NCI-H2171 treated with DMSO at 0.1 percent for 48 hours (cell line): ENCODE measurements around the gene EIF1AD.
"Not testable (repeated sequence)": the region's sequence is repeated elsewhere in the genome, so short reads cannot be mapped to it uniquely, and the experiment has no call there.

Experiments used
- DNase-seq: peaks from one replicate; lab custom pipeline; 2025; lab: John Stamatoyannopoulos, UW

Gene EIF1AD

DNA sequence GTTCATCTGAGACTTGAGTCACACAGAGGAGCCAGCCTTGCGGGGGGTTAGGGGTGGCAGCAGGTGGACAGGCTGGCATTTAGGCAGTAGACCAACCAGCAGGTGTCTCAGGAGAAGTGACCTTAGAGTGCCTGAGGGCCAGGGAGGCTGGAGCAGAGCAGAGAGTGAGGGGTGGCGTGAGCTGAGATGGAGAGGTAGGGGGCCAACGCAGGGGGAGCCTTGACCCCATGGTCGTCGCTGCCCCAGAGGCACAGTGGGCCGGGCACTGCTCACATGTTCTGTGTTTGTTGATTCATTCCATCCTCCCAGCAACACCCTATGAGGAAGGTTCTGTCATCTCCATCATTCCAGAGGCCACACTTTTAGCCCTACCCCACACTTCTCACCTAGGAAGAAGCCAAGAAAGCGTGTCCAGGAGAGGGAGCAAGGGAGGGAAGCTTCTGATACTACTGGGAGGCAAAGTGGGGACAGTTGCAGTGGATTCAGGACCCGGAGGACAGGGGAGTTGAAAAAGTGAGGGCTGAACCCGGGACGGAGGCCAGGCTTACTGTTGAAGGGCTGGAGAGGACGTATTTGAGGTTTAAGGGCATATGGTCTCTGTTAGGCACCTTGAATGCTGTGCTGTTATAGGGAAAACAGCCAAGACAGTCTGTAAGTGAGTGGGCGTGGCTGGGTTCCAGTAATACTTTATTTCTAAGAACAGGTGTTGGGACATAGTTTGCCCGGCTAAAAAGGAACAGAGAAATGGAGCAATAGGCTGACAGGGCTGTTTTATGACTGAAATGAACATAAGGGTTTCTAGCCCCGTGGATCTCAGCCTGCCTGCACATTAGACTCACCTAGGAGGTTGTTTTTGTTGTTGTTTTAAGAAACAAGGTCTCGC is 33.1 kb downstream of the EIF1AD start:
- DNase-seq: no peak

DNA sequence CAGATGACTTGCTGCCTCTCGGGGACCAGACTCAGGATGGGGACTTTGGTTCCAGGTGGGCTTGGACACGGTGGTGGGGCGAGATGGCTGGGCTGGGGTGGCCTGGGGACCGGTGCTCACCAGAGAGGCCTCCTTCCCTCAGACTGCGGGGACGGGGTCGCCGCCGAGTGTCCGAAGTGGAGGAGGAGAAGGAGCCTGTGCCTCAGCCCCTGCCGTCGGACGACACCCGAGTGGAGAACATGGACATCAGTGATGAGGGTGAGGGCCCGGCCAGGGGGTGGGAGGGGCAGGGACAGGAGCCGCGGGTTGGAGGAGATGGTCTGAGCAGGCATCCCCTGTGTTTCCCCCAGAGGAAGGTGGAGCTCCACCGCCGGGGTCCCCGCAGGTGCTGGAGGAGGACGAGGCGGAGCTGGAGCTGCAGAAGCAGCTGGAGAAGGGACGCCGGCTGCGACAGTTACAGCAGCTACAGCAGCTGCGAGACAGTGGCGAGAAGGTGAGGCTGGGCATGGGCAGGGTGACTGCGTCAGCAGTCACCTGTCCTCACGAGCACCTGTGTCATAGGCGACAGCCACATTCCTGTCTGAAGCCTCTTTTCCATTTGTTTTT is 34.5 kb downstream of the EIF1AD start:
- no peak for DNase-seq

DNA sequence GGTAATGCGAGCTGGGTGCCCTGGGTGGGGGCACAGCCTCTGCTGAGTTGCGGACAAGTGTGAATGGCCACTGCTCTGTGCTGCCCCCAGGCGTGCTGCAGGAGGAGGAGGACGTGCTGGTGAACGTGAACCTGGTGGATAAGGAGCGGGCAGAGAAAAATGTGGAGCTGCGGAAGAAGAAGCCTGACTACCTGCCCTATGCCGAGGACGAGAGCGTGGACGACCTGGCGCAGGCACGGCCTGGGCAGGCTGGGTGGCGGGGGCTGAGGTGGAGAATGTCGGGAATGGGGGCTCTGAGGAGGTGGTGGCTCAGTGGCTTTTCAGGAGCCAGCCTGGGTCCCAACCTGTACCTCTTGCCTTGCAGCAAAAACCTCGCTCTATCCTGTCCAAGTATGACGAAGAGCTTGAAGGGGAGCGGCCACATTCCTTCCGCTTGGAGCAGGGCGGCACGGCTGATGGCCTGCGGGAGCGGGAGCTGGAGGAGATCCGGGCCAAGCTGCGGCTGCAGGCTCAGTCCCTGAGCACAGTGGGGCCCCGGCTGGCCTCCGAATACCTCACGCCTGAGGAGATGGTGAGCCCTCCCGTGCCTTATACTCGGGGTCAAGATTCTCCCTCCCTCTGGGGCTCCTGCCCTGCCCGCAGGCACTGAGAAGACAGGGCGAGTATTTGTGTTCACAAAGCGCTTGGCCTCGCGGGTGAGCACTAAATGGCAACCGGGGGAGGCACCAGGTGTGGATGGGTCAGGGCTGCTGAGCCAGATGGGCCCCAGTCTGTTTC is 35.8 kb downstream of the EIF1AD start:
- no peak for DNase-seq

DNA sequence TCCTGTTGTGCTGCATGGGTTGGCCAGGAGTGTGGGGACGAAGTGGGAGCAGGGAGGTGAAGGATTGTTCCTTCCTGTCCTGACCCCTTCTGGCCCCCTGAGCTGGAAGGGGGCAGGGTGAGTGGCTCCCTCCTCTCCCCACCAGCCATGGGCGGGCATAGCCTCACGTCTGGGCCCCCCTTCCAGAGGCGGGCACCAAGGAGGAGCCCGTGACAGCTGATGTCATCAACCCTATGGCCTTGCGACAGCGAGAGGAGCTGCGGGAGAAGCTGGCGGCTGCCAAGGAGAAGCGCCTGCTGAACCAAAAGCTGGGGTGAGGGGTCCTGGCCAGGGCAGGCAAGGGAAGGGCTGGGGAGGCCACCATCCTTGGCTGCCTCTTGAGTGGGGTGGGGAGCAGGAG is 37.1 kb downstream of the EIF1AD start:
- no peak for DNase-seq

DNA sequence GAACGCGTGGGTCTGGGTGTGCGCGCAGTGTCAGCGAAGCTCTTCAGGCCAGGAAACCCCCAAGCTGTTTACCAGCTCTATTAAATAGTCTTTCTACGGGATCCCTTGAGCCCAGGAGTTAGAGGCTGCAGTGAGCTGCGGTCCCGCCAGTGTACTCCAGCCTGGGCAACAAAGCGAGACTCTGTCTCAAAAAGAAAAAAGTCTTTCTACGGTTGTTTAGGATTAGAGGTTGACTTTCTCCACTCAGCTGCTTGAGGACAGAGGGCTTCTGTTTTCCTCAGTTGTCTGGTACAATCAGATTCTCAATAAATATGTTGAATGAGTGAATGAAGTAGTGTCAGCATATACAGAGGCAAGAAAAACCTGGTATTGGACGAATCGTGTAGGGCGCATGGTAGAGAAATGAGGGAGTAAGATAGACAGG is 39.8 kb downstream of the EIF1AD start:
- no peak for DNase-seq

DNA sequence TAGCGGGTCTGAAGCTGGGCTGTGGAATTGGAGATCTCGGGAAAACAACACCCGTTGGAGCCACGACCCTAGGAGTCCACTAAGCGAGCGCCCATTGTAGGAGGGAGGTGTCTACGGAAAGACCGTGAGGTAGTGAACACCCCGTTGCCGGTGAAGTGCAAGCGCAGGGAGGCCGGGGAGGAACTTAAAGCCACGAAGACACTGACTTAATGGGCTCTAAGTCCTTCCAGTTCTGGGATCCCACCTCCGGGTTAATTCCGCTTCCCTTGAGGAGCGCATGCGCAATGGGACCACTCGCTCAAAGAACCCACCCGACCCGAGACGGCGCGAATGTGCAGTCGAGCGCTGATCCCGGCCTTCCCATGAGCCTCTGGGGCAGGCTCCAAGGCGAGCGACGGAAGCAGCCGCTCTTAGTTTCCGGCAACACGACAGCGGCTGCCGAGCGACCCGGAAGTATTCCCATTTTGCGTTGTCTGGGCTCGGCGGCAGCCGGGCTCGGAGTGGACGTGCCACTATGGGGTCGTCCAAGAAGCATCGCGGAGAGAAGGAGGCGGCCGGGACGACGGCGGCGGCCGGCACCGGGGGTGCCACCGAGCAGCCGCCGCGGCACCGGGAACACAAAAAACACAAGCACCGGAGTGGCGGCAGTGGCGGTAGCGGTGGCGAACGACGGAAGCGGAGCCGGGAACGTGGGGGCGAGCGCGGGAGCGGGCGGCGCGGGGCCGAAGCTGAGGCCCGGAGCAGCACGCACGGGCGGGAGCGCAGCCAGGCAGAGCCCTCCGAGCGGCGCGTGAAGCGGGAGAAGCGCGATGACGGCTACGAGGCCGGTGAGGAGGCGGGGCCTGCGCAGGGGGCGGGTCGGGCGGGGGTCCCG is 40.5 kb downstream of the EIF1AD start, which contains the start of gene SART1:
TSS of gene SART1 (plus strand) at position 468 of the 874 bp plus-strand sequence. CDS start at position 515, 47 bp downstream.
- DNase-seq: peak; percentile 98

DNA sequence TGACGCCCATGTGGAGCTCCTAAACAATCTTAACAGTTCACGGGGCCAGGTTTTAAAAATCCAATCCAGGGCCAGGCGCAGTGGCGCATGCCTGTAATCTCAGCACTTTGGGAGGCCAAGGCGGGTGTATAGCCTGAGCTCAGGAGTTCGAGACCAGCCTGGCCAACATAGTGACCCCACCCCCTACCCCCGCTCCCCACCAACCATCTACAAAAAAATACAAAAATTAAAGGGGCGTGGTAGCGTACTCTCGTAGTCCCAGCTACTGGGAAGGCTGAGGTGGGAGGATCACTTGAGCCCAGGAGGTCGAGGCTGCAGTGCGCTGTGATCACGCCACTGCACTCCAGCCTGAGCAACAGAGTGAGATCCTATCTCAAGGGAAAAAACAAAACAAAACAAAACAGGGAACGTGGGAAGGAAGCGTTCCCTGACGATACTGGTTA is 41.1 kb downstream of the EIF1AD start:
- no peak for DNase-seq

DNA sequence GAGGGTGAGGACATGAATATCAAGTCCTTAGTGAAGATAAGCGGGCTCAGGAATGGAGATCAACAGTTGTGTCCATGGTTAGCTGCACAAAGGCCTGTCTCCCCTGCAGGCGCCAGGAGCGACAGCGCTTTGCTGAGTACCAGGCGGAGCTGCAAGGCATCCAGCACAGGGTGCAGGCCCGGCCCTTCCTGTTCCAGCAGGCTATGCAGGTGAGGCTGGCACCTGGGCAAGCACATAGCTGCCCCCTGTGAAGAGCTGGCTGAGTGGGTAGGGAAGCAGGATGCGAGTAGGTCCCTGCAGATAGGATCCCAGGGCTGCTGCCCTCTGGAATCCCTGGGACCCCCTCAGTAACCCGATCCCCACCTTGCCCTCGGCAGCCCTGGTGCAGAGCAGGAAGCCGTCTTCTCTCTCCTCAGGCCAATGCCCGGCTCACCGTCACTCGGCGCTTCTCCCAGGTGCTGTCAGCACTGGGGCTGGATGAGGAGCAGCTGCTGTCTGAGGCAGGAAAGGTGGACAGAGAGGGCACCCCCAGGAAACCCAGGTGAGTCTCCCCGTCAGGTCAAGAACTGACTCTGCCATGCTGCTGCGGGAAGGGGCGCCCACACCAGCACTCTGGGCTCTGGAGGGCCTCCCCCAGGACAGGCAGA is 43.1 kb downstream of the EIF1AD start:
- DNase-seq: no peak

DNA sequence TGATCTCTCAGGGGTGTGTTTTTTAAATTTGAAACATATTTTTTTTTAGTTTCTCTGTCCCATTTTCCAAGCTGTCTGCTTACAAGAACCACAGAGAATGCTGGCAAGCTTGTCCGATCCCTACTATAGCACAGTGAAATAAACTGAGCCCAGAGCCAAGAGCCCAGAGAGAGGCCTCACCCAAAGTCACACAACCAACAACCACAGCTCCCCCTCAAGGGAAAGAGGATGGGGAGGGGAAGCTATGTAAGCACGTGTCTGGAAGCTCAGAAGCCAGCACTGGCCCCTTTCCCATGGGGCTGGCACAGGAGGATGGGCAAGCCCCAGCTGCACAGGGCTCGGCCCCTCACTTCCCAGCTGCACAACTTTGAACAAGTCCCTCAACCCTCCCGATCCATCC is 43.7 kb downstream of the EIF1AD start:
- no peak for DNase-seq

DNA sequence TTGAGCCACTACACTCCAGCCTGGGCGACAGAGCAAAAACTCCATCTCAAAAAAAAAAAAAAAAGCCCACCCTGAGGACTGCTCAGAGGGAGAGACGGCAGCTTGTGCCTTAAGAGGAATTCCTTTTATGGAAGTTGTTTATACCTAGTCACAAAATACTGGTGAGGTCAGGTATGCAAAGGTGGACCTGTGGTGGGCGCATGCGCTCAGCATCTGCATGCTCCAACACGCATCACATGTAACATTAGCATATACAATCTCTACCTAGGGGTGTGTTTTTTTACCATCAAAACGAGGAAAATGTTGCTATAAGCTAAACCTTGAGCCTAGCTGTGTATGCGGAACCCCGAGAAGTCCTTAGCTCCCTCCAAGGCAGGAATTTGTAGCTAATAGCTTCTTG is 47.2 kb downstream of the EIF1AD start:
- peak; percentile 98 for DNase-seq

DNA sequence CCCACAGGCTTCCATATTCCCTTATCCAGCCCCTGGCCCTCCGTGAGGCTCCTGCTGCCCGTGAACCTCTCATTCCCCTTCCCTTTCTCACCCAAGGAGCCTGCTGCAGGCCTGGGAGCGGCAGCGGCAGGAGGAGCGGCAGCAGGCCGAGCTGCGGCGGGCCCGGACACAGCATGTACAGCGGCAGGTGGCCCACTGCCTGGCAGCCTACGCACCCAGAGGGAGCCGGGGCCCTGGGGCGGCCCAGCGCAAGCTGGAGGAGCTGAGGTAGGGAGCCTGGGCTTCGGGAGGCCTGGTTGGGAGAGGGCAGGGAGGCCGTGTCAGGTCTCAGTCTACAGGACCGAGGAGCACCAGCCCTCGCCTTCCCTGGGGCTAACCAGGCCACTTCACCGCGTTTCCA is 48.5 kb downstream of the EIF1AD start:
- DNase-seq: peak; percentile 37

DNA sequence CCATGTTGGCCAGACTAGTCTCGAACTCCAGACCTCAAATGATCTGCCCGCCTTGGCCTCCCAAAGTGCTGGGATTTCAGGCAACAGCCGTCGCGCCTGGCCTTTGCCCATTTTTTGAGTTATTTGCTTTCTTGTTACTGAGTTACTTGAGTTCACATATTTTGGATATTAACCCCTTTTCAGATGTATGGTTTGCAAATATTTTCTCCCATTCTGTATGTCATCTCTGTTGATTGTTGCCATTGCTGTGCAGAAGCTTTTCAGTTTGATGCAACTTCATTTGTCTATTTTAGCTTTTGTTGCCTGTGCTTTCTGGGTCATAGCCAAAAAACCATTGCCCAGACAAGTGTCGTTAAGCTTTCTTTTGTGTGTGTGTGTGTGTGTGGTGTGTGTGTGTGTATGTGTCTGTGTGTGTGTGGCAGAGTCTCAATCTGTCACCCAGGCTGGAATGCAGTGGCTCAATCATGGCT is 49.9 kb downstream of the EIF1AD start:
- DNase-seq: peak; percentile 58

DNA sequence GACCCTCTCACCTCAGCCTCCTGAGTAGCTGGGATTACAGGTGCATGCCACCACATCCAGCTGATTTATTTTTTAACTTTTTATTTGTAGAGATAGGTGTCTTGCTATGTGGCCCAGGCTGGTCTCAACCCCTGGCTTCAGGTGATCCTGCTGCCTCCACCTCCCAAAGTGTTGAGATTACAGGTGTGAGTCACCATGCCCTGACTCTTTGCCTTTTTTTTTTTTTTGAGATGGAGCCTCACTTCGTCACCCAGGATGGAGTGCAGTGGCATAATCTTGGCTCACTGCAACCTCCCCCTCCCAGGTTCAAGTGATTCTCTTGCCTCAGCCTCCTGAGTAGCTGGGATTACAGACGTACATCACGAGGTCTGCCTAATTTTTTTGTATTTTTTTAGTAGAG is 50.3 kb downstream of the EIF1AD start:
- not testable (repeated sequence) for DNase-seq

DNA sequence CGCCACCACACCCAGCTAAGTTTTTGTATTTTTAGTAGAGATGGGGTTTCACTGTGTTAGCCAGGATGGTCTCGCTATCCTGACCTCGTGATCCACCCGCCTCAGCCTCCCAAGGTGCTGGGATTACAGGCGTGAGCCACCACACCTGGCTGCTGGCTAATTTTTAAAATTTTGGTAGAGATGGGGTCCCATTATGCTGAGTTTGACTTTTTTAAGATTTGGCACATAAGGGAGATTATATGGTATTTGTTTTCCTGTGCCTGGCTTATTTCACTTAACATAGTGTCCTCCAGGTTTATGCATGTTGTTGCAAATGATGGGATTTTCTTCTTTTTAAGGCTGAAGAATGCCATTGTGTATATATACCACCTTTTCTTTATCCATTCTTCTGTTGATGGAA is 51.2 kb downstream of the EIF1AD start:
- DNase-seq: not testable (repeated sequence)

DNA sequence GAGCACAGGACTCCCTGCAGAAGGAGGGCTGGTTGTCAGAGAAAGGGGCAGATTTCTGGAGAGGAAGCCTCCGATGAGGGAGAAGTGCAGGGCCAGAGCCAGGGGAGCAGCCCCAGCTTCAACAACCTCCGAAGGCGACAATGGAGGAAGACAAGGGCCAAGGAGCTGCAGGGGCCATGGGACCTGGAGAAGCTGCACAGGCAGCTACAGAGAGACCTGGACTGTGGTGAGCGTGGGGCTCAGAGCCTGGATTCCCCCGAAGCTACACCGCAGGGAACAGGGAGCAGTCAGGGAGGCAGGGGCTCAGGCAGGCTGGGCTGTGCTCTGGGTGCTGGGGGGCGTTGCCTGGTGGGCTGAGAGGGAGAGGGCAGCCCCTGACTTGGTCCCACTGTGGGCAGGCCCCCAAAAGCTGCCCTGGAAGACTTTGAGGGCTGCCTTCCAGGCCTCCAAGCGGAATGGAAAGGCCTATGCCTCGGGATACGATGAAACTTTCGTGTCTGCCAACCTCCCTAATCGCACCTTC is 54.3 kb downstream of the EIF1AD start:
- no peak for DNase-seq

DNA sequence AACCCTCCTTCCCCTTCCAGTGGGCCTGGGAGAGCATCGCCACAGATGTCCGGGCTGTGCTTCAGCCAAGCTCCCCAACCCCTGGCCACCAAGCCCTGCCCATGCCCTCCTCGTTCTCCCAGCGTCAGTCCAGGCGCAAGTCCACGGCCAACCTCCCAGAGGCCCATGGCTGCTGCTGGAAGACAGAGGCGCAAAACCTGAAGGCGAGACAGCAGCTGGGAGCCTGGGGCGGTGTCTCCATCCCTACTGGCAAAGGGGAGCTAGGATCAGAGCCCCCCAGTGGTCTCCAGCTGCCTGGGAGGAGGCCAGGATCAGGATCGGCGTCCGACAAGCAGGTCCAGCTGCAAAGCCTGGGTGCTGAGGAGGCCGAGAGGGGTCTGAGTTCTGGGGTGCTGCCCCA is 54.8 kb downstream of the EIF1AD start:
- no peak for DNase-seq

DNA sequence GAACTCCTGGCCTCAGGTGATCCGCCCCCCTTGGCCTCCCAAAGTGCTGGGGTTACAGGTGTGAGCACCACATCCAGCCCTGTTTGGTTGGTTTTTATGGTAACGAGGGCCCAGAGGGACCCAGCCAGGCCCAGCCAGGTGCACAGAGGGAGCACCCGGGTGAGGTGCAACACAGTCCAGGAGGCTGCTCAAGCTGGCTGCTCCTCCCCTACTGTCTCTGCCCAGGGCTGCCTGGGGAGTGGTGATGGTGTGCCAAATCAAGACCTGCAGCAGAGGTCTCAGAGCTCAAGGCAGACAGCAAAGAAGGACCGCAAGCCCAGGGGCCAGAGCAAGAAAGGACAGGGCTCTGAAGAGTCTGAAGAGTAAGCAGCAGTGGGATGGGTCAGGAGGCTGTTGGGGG is 55.3 kb downstream of the EIF1AD start:
- DNase-seq: no peak
